ENCODE measurements around the gene COX17.

Gene COX17, protein sequence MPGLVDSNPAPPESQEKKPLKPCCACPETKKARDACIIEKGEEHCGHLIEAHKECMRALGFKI

DNA sequence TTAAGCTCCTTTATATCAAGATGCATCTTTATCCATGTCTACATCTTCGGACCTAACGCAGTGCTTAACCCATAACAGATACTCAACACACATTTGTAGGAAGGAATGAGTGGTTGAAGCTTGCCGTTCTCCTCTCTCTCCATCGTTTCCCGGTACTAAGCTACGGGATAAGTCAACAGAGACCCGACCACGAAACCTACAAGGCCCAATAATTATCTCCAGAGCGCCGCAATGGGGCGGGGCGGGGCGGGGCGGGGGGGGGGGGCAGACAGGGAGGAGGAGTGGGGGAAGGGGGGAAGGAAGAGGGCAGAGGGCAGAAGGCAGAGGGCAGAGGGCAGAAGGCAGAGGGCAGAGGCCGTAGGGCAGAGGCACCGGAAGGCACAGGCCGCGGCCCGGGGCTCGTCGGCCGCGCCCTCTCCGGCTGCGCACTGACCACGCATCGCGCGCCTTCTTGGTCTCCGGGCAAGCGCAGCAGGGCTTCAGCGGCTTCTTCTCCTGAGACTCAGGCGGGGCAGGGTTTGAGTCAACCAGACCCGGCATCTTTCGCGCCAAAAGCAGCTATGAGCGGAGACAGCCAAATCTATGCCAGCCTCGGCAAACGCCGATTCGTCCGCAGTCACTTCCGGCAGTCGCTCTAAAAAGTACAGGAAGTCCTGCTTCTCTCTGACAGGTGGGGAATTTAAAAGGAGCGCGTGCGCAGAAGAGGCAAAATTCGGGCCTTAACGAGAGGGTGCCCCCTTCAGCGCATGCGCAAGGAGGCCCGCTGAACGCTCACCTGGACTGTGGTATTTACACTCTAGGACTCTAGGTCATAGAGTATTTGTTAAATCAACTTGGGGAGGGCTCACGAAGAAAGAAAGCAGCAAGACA, at the start of gene COX17:
Gene COX17, minus strand, starts transcription at position 636 of the 870 bp plus-strand sequence. Its CDS starts 96 bp downstream, at position 540.
- peak within 1 kb of the TSS; percentile 56 for H3K4me3 ChIP-seq
- peak; percentile 94 for DNase-seq (ENCODE audit: low spot score in 2 of 2)
- no peaks in the 10 kb centered on the region for H3K27me3 ChIP-seq (ENCODE audit: low read depth)
- peaks cover 24% of the 10 kb centered on the region for H3K36me3 ChIP-seq (replicated peaks)
- no peaks in the 10 kb centered on the region for H3K9me3 ChIP-seq
- peaks cover 5% of the 10 kb centered on the region; the same call in 1 of the 2 replicates for H3K4me1 ChIP-seq
- in situ Hi-C loops (cut with MboI; ENCODE audit: low sequenced_read_pairs): loop anchor here (25.0 kb wide), 3 partner anchors 190 to 790 kb away; partner anchors contain the start of genes ARHGAP31 and TIMMDC1

- Histone ChIP-seq H3K27me3 (ENCODE audit: low read depth) (no peaks in the 10 kb centered on the region), H3K4me1 (peaks cover 7% of the 10 kb centered on the region), H3K4me3 (no peak overlapping the region), H3K9me3 (no peaks in the 10 kb centered on the region), H3K36me3 (replicated peaks) (no peaks in the 10 kb centered on the region)
- in situ Hi-C loops (cut with MboI; ENCODE audit: low sequenced_read_pairs): no loop called here
- no peak for DNase-seq (ENCODE audit: low spot score in 2 of 2)
Observed at GRCh38 chr3:119726909-119727308, 49.7 kb upstream of the COX17 start.

GRCh38 chr3:119723022-119723421, 45.8 kb upstream of the COX17 start:
- DNase-seq (ENCODE audit: low spot score in 2 of 2): no peak
- Histone ChIP-seq H3K4me1 (peaks cover 7% of the 10 kb centered on the region), H3K36me3 (replicated peaks) (no peaks in the 10 kb centered on the region), H3K27me3 (ENCODE audit: low read depth) (no peaks in the 10 kb centered on the region), H3K4me3 (no peak overlapping the region), H3K9me3 (no peaks in the 10 kb centered on the region)
- in situ Hi-C loops (cut with MboI; ENCODE audit: low sequenced_read_pairs): no loop called here

DNA sequence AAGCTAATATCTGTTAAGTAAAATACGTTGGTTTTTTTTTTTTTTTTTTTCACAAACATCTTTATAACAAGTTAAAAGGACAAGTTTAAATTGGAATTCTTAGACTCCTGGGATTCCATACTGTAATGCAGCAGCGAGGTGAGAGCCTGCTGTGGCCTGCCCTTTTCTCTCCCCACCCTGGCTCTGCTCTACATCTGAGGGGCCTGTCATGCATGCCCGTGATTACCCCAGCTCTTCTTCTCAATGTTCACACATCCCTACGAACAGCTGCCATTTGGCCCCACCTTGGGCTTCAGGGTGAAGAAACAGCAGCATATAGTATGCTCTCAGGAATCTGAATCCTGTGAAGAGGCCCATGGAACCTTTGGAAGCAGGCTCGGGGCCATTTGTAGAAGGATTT, 40.3 kb upstream of the COX17 start:
- DNase-seq (ENCODE audit: low spot score in 2 of 2): no peak
- no peak overlapping the region for H3K4me3 ChIP-seq
- H3K9me3 ChIP-seq: no peaks in the 10 kb centered on the region
- in situ Hi-C loops (cut with MboI; ENCODE audit: low sequenced_read_pairs): no loop called here
- H3K27me3 ChIP-seq (ENCODE audit: low read depth): no peaks in the 10 kb centered on the region
- H3K36me3 ChIP-seq (replicated peaks): no peaks in the 10 kb centered on the region
- no peaks in the 10 kb centered on the region for H3K4me1 ChIP-seq

DNA sequence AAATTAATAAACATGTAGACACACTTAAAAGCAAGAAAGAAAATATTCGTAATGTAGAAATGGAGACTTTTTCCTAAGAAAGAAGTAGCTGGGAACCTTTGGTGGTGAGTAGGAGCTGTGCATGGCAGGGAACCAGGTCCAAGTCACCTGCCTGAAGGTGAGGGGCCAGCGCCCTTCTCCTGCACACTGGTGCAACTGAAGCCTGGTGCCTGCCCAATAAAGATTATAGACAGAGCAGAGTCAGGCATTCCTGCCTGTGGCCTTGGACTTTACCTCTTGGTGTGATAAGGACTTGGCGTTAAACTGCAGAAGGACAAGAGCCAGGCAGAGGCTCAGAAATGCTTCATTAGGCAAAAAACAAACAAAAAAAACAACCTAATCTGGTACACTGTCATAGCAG, 39.8 kb upstream of the COX17 start:
- no peak overlapping the region for H3K4me3 ChIP-seq
- no peak for DNase-seq (ENCODE audit: low spot score in 2 of 2)
- in situ Hi-C loops (cut with MboI; ENCODE audit: low sequenced_read_pairs): no loop called here

GRCh38 chr3:119715105-119715504, 37.9 kb upstream of the COX17 start:
- H3K4me3 ChIP-seq: no peak overlapping the region
- H3K9me3 ChIP-seq: no peaks in the 10 kb centered on the region
- H3K4me1 ChIP-seq: no peaks in the 10 kb centered on the region
- in situ Hi-C loops (cut with MboI; ENCODE audit: low sequenced_read_pairs): no loop called here
- H3K27me3 ChIP-seq (ENCODE audit: low read depth): no peaks in the 10 kb centered on the region
- no peak for DNase-seq (ENCODE audit: low spot score in 2 of 2)
- no peaks in the 10 kb centered on the region for H3K36me3 ChIP-seq (replicated peaks)

More for the DNA sequence above, 39.8 kb upstream of the COX17 start:
- no peaks in the 10 kb centered on the region for H3K36me3 ChIP-seq (replicated peaks)
- no peaks in the 10 kb centered on the region for H3K27me3 ChIP-seq (ENCODE audit: low read depth)
- no peaks in the 10 kb centered on the region for H3K9me3 ChIP-seq
- no peaks in the 10 kb centered on the region for H3K4me1 ChIP-seq

- Histone ChIP-seq H3K36me3 (replicated peaks) (no peaks in the 10 kb centered on the region), H3K4me1 (no peaks in the 10 kb centered on the region), H3K27me3 (ENCODE audit: low read depth) (no peaks in the 10 kb centered on the region), H3K4me3 (no peak overlapping the region), H3K9me3 (no peaks in the 10 kb centered on the region)
- in situ Hi-C loops (cut with MboI; ENCODE audit: low sequenced_read_pairs): no loop called here
- DNase-seq (ENCODE audit: low spot score in 2 of 2): no peak
Observed at GRCh38 chr3:119703820-119704531, 26.8 kb upstream of the COX17 start.

DNA sequence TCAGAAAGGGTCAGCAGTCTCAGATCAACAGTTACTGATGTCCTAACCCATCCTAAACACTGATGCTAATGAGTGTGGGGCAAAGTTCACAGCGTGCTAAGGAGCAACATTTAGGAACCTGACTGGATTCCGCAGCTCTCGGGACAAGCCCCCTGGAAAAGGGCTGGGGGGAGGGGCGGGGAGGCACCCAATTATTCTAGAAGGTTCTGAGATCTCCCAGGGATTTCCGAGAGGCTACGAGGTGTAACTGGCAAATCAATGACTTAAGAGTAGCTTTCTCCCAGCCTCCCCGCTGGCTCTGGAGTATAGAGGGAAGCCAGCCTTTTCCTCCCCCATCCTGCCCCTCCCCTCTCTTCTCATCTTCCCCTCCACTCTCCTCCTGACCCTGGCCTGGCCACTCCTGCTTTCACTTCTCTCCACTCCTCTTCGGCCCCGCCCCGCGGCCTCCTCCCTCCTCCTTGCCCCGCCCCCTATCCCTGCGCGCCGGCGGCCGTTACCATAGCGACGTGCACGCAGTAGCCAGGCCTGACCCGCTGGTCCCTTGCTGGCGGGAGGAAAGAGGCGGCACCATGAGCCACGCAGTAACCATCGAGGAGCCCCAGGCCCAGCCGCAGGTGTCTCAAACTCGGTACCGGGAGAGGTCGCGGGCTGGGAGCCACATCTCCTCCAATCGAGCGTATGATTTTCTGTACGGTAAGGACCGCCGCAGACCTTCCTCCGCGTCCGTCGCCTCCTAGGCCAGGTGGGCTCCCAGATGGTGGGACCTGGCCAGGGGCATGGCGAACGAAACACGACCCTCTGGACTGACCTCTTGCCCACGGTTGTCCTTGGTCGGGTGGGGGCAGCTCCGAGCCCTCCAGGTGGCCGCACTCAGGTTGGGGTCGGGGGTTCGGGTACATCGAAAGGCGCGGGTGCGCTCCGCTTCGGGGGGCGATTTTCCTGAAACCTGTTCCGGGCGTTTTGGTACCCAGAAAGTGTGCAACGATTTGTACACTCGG, 25.6 kb upstream of the COX17 start, which contains the start of gene CFAP91:
Gene CFAP91, plus strand, starts transcription at position 493 of the 998 bp plus-strand sequence. Its CDS starts 77 bp downstream, at position 570.
- no peaks in the 10 kb centered on the region for H3K27me3 ChIP-seq (ENCODE audit: low read depth)
- H3K9me3 ChIP-seq: no peaks in the 10 kb centered on the region
- peak in 1 of 2 experiments; percentile 21 for DNase-seq (ENCODE audit: low spot score in 2 of 2)
- in situ Hi-C loops (cut with MboI; ENCODE audit: low sequenced_read_pairs): no loop called here
- no peaks in the 10 kb centered on the region for H3K36me3 ChIP-seq (replicated peaks)
- H3K4me3 ChIP-seq: no peak within 1 kb of the TSS
- H3K4me1 ChIP-seq: no peaks in the 10 kb centered on the region

DNA sequence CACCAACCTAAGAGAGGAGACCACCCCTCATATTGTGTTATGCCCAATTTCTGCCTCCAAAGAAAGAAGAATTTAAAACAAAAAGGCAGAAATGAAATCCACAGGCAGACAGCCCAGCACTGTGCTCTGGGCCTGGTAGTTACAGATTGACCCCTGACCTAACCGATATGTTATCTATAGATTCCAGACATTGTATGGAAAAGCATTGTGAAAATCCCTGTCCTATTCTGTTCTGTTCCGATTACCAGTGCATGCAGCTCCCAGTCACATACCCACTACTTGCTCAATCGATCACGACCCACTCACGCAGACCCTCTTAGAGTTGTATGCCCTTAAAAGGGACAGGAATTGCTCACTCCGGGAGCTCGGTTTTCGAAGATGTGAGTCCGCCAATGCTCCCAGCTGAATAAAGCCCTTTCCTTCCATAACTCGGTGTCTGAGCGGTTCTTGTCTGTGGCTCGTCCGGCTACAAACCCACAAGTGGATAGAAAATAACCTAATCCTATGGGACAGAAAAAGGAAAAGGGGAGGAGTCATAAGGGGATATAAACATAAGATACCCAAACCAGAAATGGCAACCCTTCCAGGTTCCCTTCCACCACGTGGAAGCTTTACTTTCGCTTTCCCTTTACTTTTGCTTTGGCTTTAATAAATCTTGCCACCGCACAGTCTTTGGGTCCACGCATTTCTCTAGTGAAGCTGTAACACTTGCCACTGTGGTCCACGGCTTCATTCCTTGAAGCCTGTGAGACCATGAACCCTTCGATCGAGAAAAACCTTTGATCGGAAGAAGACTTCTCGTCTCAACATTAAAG, 23.9 kb upstream of the COX17 start:
- H3K27me3 ChIP-seq (ENCODE audit: low read depth): no peaks in the 10 kb centered on the region
- H3K9me3 ChIP-seq: no peaks in the 10 kb centered on the region
- no peaks in the 10 kb centered on the region for H3K36me3 ChIP-seq (replicated peaks)
- in situ Hi-C loops (cut with MboI; ENCODE audit: low sequenced_read_pairs): no loop called here
- no peak for DNase-seq (ENCODE audit: low spot score in 2 of 2)
- H3K4me1 ChIP-seq: no peaks in the 10 kb centered on the region
- no peak overlapping the region for H3K4me3 ChIP-seq

DNA sequence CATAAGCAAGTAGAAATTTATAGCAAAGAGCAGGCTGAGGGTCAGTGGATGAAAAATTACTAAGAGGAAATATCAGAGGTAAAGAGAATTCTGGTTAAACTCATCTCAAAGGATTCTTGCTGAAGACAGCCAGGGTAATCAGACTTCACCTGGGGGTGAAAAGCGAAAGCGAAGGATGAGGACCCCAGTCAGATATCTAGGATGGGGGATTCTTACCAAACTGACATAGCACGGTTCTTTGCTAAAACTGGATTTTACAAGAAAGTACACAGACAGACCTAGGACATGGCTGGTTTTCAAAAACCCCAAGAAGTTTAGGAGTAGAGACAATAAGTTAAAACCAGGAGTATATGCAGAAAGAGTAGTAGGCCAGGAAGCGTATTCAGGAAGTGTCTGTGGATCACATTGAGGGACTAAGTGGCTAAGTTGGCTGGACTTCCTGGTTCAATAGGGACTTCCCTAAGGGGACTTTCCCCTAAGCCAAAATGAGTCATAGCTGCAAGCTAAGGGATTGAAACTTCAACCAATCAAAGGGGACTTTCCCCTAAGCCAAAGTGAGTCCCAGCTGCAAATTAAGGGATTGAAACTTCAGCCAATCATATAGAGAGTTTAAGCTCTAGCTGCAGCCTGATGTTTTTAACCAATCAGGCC, 23.2 kb upstream of the COX17 start:
- DNase-seq (ENCODE audit: low spot score in 2 of 2): no peak
- no peaks in the 10 kb centered on the region for H3K27me3 ChIP-seq (ENCODE audit: low read depth)
- H3K36me3 ChIP-seq (replicated peaks): no peaks in the 10 kb centered on the region
- H3K9me3 ChIP-seq: no peaks in the 10 kb centered on the region
- H3K4me3 ChIP-seq: no peak overlapping the region
- H3K4me1 ChIP-seq: no peaks in the 10 kb centered on the region
- in situ Hi-C loops (cut with MboI; ENCODE audit: low sequenced_read_pairs): no loop called here

DNA sequence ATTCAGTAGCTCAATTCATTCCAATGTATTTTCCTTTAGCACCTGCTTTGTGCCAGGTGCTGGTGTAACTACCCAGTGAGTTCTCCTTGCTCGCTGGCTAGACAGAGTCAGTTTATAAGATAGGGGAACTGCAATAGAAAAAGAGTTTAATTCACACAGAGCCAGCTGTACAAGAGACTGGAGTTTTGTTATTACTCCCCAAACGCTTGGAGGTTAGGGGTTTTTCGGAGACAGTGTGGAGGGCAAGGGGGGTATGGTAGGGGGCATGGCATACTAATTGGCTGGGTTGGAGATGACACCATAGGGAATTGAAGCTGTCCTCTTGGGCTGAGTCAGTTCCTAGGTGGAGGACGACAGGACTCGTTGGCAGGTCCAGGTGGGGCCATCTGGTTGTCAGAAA, 20.2 kb upstream of the COX17 start:
- Histone ChIP-seq H3K36me3 (replicated peaks) (no peaks in the 10 kb centered on the region), H3K9me3 (no peaks in the 10 kb centered on the region), H3K27me3 (ENCODE audit: low read depth) (no peaks in the 10 kb centered on the region), H3K4me1 (no peaks in the 10 kb centered on the region), H3K4me3 (no peak overlapping the region)
- in situ Hi-C loops (cut with MboI; ENCODE audit: low sequenced_read_pairs): loop anchor here (25.0 kb wide), 3 partner anchors 210 to 810 kb away; partner anchors contain the start of genes ARHGAP31 and TIMMDC1
- no peak for DNase-seq (ENCODE audit: low spot score in 2 of 2)

DNA sequence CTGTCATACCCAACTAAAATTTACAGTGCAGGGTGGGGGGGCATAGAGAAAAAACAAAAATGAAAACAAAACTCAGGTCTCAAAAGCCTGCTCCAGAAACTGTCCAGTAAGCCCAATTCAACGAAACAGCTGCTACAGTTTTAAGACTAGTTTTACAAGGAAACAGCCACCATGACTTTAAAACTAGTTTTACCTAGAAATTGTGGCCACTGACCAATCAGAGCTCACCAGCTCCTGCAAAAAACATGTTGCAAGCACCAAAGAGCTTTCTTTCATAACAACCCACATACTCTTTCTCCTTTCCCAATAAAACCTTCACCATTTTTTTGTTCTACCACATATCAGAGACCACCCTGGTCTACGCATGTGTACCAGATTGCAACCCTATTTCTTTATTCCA, 18.3 kb upstream of the COX17 start:
- H3K4me3 ChIP-seq: no peak overlapping the region
- in situ Hi-C loops (cut with MboI; ENCODE audit: low sequenced_read_pairs): loop anchor here (25.0 kb wide), 3 partner anchors 208 to 808 kb away; partner anchors contain the start of genes ARHGAP31 and TIMMDC1
- H3K27me3 ChIP-seq (ENCODE audit: low read depth): no peaks in the 10 kb centered on the region
- 0 out of 2 replicates have a peak, but pooled peaks cover 2% of the 10 kb centered on the region for H3K4me1 ChIP-seq
- H3K9me3 ChIP-seq: no peaks in the 10 kb centered on the region
- no peak for DNase-seq (ENCODE audit: low spot score in 2 of 2)
- H3K36me3 ChIP-seq (replicated peaks): no peaks in the 10 kb centered on the region

Data from HAP-1 (cell line).